CD4-positive, CD25-positive, alpha-beta regulatory T cell (primary cell): ENCODE results near the gene PLBD2. TPM values are rescaled to one million over a fixed set of nuclear protein-coding genes. Genes with fewer than 3 reads are reported as not detected.

ENCODE experiments used
- ATAC-seq, 2 donors: fragments of 150-1000 bp; cut with Tn5 transposase; one replicate each; pipeline ENCODE4 v1.10.0; 2021; ENCODE audit warnings: low read depth in 2 of 2, moderate number of reproducible peaks in 2 of 2, moderate library complexity in 1 of 2
- DNase-seq, 3 donors: peaks; one replicate each; pipeline versions ENCODE4 v3.0.0 to v3.0.0-alpha.2; 2012 to 2022; ENCODE audit warnings: mixed read lengths in 1 of 3
- H3K27ac ChIP-seq: one replicate; pipeline ENCODE4 v1.7.0; 2013; ENCODE audit warnings: mild to moderate bottlenecking, low read length; ENCODE audit not compliant: insufficient read depth, poor library complexity, severe bottlenecking
- H3K27me3 ChIP-seq: one replicate; pipeline ENCODE4 v1.7.0; 2013; ENCODE audit warnings: low read length; ENCODE audit not compliant: control insufficient read depth, insufficient read depth
- H3K36me3 ChIP-seq: one replicate; pipeline ENCODE4 v1.7.0; 2013; ENCODE audit warnings: mild to moderate bottlenecking, low read length, moderate library complexity; ENCODE audit not compliant: control insufficient read depth, insufficient read depth
- H3K4me1 ChIP-seq: 2 replicates; pipeline ENCODE4 v1.7.0; 2013; ENCODE audit warnings: mild to moderate bottlenecking, low read length; ENCODE audit not compliant: insufficient read depth, control insufficient read depth, poor library complexity, severe bottlenecking
- H3K4me3 ChIP-seq: one replicate; pipeline ENCODE4 v1.7.0; 2013; ENCODE audit warnings: low read depth, mild to moderate bottlenecking, low read length, moderate library complexity
- H3K9me3 ChIP-seq, 2 experiments: 1 replicate in 1 of 2; 2 replicates in 1 of 2; pipeline ENCODE4 v1.7.0; 2013; ENCODE audit warnings: low read length in 2 of 2, mild to moderate bottlenecking in 1 of 2, moderate library complexity in 1 of 2; ENCODE audit not compliant: control insufficient read depth in 2 of 2
- H3K27ac Mint-ChIP-seq, 3 donors: one replicate each; pipeline ENCODE4 v1.8.0; 2020 to 2022; ENCODE audit warnings: mild to moderate bottlenecking in 3 of 3, mixed read lengths in 3 of 3, moderate library complexity in 2 of 3
- H3K27me3 Mint-ChIP-seq: one replicate; pipeline ENCODE4 v1.8.0; 2022; ENCODE audit warnings: mild to moderate bottlenecking, mixed read lengths
- H3K36me3 Mint-ChIP-seq: one replicate; pipeline ENCODE4 v1.8.0; 2020; ENCODE audit warnings: mixed read lengths
- H3K4me1 Mint-ChIP-seq, 4 donors: one replicate each; pipeline ENCODE4 v1.8.0; 2020 to 2022; ENCODE audit warnings: mixed read lengths in 4 of 4, mild to moderate bottlenecking in 1 of 4
- H3K4me3 Mint-ChIP-seq, 4 donors: one replicate each; pipeline ENCODE4 v1.8.0; 2020 to 2022; ENCODE audit warnings: mild to moderate bottlenecking in 4 of 4, mixed read lengths in 4 of 4, moderate library complexity in 3 of 4
- H3K9me3 Mint-ChIP-seq, 7 donors: one replicate each; pipeline ENCODE4 v1.8.0; 2020 to 2022; ENCODE audit warnings: mixed read lengths in 7 of 7, mild to moderate bottlenecking in 3 of 7, moderate library complexity in 2 of 7
- polyA plus RNA-seq, 4 donors: library from polyadenylated mRNA; unstranded; fragments of 300-500 nt; fragmentation: Illumina TruSeq; gene quantifications; one replicate each; pipeline ENCODE4 v1.2.3, GENCODE V29; 2021
- total RNA-seq: library from RNA; stranded (reverse); gene quantifications from one replicate; pipeline ENCODE4 v1.2.3, GENCODE V29; 2022

The PLBD2 gene
- total and polyA plus RNA-seq, 5 donors from 2014 or later: 4.9 to 14.4 (median 6.5) TPM

- Histone ChIP-seq H3K4me1 (no peaks in the 10 kb centered on the region), H3K9me3 (no peaks in the 10 kb centered on the region), H3K4me3 (no peak overlapping the region), H3K36me3 (no peaks in the 10 kb centered on the region), H3K27ac (no peak overlapping the region), H3K27me3 (no peaks in the 10 kb centered on the region)
- Mint-ChIP-seq H3K9me3 (no peaks in the 10 kb centered on the region), H3K27ac (no peak overlapping the region), H3K36me3 (no peaks in the 10 kb centered on the region), H3K4me1 (peaks cover 0 to 2% (median 0%) of the 10 kb centered on the region in 4 donors), H3K4me3 (no peak overlapping the region), H3K27me3 (peaks cover 7% of the 10 kb centered on the region)
- ATAC-seq (no peak), DNase-seq (no peak)
Observed at GRCh38 chr12:113401066-113402000, 42.9 kb downstream of the PLBD2 start.

DNA sequence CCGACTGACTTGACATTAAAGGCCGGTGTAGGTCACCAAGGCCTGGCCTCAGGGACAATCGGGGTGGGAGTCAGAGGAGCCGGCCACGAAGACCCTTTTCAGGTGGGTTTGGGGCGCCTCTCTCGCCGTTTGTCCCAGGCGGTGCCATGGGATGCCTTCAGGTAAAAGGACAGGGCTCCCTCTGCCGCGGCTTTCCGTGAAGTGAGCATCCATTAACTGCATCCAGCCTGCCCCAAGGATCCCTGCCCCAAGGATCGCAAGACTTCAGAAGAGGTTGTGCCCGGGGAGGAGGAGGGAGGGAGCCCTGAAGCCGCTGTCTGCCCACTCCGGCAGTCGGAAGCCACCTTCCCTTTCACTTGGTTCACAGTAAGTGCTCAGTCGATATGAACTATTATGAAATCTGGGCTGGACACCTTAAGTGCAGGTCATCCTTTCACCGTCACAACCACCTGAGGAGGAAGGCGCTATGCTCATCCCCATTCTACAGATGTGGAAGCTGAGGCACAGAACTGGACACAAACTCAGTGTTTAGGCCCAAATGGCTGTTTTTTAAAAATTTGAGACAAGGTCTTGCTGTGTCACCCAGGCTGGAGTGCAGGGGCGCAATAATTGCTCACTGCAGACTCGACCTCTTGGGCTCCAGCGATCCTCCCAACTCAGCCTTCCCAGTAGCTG lies 44.3 kb downstream of the PLBD2 start:
- H3K27me3 ChIP-seq: no peaks in the 10 kb centered on the region
- Mint-ChIP-seq H3K36me3 (no peaks in the 10 kb centered on the region), H3K9me3 (no peaks in the 10 kb centered on the region), H3K27me3 (peaks cover 7% of the 10 kb centered on the region), H3K4me3 (no peak overlapping the region), H3K27ac (no peak overlapping the region), H3K4me1 (peaks cover 0 to 2% (median 0%) of the 10 kb centered on the region in 4 donors)
- no peak overlapping the region for H3K4me3 ChIP-seq
- H3K4me1 ChIP-seq: no peaks in the 10 kb centered on the region
- H3K27ac ChIP-seq: no peak overlapping the region
- no peak for DNase-seq
- no peak for ATAC-seq
- H3K9me3 ChIP-seq: no peaks in the 10 kb centered on the region
- no peaks in the 10 kb centered on the region for H3K36me3 ChIP-seq

- peaks cover 2% of the 10 kb centered on the region for H3K27me3 ChIP-seq
- H3K4me1 Mint-ChIP-seq: peaks cover 0 to 2% (median 0%) of the 10 kb centered on the region in 4 donors
- no peaks in the 10 kb centered on the region for H3K9me3 ChIP-seq
- no peaks in the 10 kb centered on the region for H3K9me3 Mint-ChIP-seq
- H3K4me3 Mint-ChIP-seq: no peak within 1 kb of the TSS
- H3K36me3 ChIP-seq: no peaks in the 10 kb centered on the region
- ATAC-seq: no peak
- H3K36me3 Mint-ChIP-seq: no peaks in the 10 kb centered on the region
- H3K27me3 Mint-ChIP-seq: peaks cover 7% of the 10 kb centered on the region
- H3K4me1 ChIP-seq: no peaks in the 10 kb centered on the region
- H3K27ac Mint-ChIP-seq: no peak within 1 kb of the TSS
- no peak for DNase-seq
- H3K4me3 ChIP-seq: no peak within 1 kb of the TSS
- H3K27ac ChIP-seq: no peak within 1 kb of the TSS
Observed at GRCh38 chr12:113403435-113404415, 45.3 kb downstream of the PLBD2 start, which contains the start of gene SDS. Gene SDS, minus strand, starts transcription at chr12:113403887. Its CDS starts 4,179 bp downstream, at chr12:113399708.

GRCh38 chr12:113405694-113406093 lies 47.3 kb downstream of the PLBD2 start:
- no peak overlapping the region for H3K27ac Mint-ChIP-seq
- peaks cover 0 to 2% (median 0%) of the 10 kb centered on the region in 4 donors for H3K4me1 Mint-ChIP-seq
- Histone ChIP-seq H3K4me3 (no peak overlapping the region), H3K9me3 (no peaks in the 10 kb centered on the region), H3K27me3 (peaks cover 5% of the 10 kb centered on the region), H3K36me3 (no peaks in the 10 kb centered on the region), H3K27ac (no peak overlapping the region), H3K4me1 (no peaks in the 10 kb centered on the region)
- no peak for ATAC-seq
- H3K9me3 Mint-ChIP-seq: no peaks in the 10 kb centered on the region
- no peak for DNase-seq
- H3K27me3 Mint-ChIP-seq: peaks cover 7% of the 10 kb centered on the region
- H3K36me3 Mint-ChIP-seq: no peaks in the 10 kb centered on the region
- no peak overlapping the region for H3K4me3 Mint-ChIP-seq

DNA sequence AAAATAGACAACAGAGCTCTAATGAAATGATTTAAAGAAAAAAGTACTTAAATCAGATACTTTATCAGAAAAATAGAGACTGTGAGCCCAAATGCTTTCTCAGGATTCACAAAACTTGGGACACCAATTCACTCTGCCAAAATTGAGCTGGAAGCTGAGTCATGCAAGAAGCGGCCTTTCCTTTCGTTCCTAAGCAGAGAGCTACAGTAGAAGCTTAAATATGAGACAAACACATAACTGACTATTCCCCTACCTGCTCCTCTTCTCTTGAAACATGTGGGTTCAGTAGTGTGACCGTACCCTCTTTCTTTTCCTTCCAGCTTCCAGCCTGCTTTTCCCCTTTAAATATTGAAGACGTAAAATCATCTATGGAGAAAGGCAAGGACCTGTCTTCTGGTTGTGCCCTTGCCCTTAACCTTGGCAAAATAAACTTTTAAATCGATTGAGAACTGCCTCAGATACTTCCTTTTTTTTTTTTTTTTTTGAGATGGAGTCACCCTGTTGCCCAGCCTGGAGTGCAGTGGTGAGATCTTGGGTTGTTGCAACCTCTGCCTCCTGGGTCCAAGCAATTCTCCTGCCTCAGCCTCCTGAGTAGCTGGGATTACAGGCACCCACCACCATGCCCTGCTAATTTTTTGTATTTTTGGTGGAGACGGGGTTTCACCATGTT lies 49.7 kb downstream of the PLBD2 start:
- ATAC-seq (no peak), DNase-seq (no peak)
- no peak overlapping the region for H3K4me3 ChIP-seq
- no peaks in the 10 kb centered on the region for H3K9me3 Mint-ChIP-seq
- no peak overlapping the region for H3K27ac ChIP-seq
- H3K27ac Mint-ChIP-seq: no peak overlapping the region
- H3K4me1 Mint-ChIP-seq: peaks cover 0 to 2% (median 0%) of the 10 kb centered on the region in 4 donors
- no peaks in the 10 kb centered on the region for H3K4me1 ChIP-seq
- H3K27me3 Mint-ChIP-seq: peaks cover 7% of the 10 kb centered on the region
- no peaks in the 10 kb centered on the region for H3K36me3 Mint-ChIP-seq
- H3K9me3 ChIP-seq: no peaks in the 10 kb centered on the region
- H3K27me3 ChIP-seq: peaks cover 5% of the 10 kb centered on the region
- H3K36me3 ChIP-seq: no peaks in the 10 kb centered on the region
- no peak overlapping the region for H3K4me3 Mint-ChIP-seq

- peaks cover 0 to 2% (median 0%) of the 10 kb centered on the region in 4 donors for H3K4me1 Mint-ChIP-seq
- Histone ChIP-seq H3K4me1 (no peaks in the 10 kb centered on the region), H3K36me3 (no peaks in the 10 kb centered on the region), H3K27ac (no peak overlapping the region), H3K27me3 (peaks cover 5% of the 10 kb centered on the region), H3K4me3 (no peak overlapping the region), H3K9me3 (no peaks in the 10 kb centered on the region)
- DNase-seq: no peak
- no peaks in the 10 kb centered on the region for H3K9me3 Mint-ChIP-seq
- H3K36me3 Mint-ChIP-seq: no peaks in the 10 kb centered on the region
- peaks cover 7% of the 10 kb centered on the region for H3K27me3 Mint-ChIP-seq
- H3K4me3 Mint-ChIP-seq: no peak overlapping the region
- H3K27ac Mint-ChIP-seq: no peak overlapping the region
- ATAC-seq: no peak
Observed at GRCh38 chr12:113408756-113409298, 50.4 kb downstream of the PLBD2 start.
